ENCODE data around the gene BEAN1.

DNA sequence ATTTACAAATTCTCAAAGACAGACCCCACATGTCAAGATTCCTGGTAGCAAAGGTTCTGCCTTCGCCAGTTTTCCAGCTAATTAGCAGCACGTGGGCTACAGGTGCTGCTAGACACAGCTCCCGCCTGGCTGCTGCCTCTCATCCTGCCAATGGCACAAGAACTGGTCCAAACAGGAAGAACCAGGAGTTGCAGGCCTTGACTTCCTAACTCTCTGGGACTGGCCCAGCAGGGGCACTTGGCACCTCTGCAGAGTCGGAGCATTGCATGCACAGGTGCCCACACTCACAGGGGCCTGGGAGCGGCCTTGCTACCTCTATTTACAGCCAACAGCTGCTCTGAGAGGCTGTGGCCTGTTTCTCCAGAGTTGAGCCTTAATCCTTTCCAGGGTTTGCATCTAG lies 83.2 kb downstream of the BEAN1 start:
- TF ChIP-seq GABPA (IDR thresholded peaks at IDR 0.05; ENCODE audit: low read depth): no peak
- TF ChIP-seq, protein P1, sequence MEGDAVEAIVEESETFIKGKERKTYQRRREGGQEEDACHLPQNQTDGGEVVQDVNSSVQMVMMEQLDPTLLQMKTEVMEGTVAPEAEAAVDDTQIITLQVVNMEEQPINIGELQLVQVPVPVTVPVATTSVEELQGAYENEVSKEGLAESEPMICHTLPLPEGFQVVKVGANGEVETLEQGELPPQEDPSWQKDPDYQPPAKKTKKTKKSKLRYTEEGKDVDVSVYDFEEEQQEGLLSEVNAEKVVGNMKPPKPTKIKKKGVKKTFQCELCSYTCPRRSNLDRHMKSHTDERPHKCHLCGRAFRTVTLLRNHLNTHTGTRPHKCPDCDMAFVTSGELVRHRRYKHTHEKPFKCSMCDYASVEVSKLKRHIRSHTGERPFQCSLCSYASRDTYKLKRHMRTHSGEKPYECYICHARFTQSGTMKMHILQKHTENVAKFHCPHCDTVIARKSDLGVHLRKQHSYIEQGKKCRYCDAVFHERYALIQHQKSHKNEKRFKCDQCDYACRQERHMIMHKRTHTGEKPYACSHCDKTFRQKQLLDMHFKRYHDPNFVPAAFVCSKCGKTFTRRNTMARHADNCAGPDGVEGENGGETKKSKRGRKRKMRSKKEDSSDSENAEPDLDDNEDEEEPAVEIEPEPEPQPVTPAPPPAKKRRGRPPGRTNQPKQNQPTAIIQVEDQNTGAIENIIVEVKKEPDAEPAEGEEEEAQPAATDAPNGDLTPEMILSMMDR (IDR thresholded peaks at IDR 0.05; ENCODE audit: insufficient read depth, low read length): no peak
- TF ChIP-seq, protein P2, sequence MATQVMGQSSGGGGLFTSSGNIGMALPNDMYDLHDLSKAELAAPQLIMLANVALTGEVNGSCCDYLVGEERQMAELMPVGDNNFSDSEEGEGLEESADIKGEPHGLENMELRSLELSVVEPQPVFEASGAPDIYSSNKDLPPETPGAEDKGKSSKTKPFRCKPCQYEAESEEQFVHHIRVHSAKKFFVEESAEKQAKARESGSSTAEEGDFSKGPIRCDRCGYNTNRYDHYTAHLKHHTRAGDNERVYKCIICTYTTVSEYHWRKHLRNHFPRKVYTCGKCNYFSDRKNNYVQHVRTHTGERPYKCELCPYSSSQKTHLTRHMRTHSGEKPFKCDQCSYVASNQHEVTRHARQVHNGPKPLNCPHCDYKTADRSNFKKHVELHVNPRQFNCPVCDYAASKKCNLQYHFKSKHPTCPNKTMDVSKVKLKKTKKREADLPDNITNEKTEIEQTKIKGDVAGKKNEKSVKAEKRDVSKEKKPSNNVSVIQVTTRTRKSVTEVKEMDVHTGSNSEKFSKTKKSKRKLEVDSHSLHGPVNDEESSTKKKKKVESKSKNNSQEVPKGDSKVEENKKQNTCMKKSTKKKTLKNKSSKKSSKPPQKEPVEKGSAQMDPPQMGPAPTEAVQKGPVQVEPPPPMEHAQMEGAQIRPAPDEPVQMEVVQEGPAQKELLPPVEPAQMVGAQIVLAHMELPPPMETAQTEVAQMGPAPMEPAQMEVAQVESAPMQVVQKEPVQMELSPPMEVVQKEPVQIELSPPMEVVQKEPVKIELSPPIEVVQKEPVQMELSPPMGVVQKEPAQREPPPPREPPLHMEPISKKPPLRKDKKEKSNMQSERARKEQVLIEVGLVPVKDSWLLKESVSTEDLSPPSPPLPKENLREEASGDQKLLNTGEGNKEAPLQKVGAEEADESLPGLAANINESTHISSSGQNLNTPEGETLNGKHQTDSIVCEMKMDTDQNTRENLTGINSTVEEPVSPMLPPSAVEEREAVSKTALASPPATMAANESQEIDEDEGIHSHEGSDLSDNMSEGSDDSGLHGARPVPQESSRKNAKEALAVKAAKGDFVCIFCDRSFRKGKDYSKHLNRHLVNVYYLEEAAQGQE (IDR thresholded peaks at IDR 0.05; ENCODE audit: insufficient replicate concordance, low read depth): no peak
- no peak for TF ChIP-seq POLR2AphosphoS5 (IDR thresholded peaks at IDR 0.05; ENCODE audit: low read depth)
- no peak for TF ChIP-seq SPI1 (IDR thresholded peaks at IDR 0.05; ENCODE audit: borderline replicate concordance, low read depth)

All from HL-60 (cell line).